ENCODE measurements around the gene USP2.

USP2 gene

GRCh38 chr11:119337581-119338317 lies 43.7 kb downstream of the USP2 start:
- no peak overlapping the region for H3K27ac ChIP-seq (replicated peaks)

GRCh38 chr11:119336744-119337469 lies 44.6 kb downstream of the USP2 start:
- no peak for DNase-seq (ENCODE audit: low read depth in 1 of 2, low spot score in 1 of 2)
- no peak for TF ChIP-seq SPI1 (IDR thresholded peaks at IDR 0.05; ENCODE audit: borderline replicate concordance, low read depth)
- no peak for TF ChIP-seq REST (IDR thresholded peaks at IDR 0.05; ENCODE audit: insufficient replicate concordance, low read depth)
- TF ChIP-seq POLR2AphosphoS5 (IDR thresholded peaks at IDR 0.05; ENCODE audit: low read depth) = no peak
- no peak for TF ChIP-seq GABPA (IDR thresholded peaks at IDR 0.05; ENCODE audit: low read depth)
- TF ChIP-seq CTCF (IDR thresholded peaks at IDR 0.05; ENCODE audit: insufficient read depth, low read length) = no peak
- Histone ChIP-seq H3K4me3 (replicated peaks; ENCODE audit: insufficient read depth, low read length) (no peak overlapping the region), H3K27ac (replicated peaks) (no peak overlapping the region), H3K27me3 (ENCODE audit: insufficient read depth, poor library complexity, severe bottlenecking) (peaks cover 20% of the 10 kb centered on the region)

More at GRCh38 chr11:119337581-119338317, 43.7 kb downstream of the USP2 start:
- TF ChIP-seq POLR2AphosphoS5 (IDR thresholded peaks at IDR 0.05; ENCODE audit: low read depth) (no peak), REST (IDR thresholded peaks at IDR 0.05; ENCODE audit: insufficient replicate concordance, low read depth) (no peak), GABPA (IDR thresholded peaks at IDR 0.05; ENCODE audit: low read depth) (no peak), SPI1 (IDR thresholded peaks at IDR 0.05; ENCODE audit: borderline replicate concordance, low read depth) (no peak), CTCF (IDR thresholded peaks at IDR 0.05; ENCODE audit: insufficient read depth, low read length) (no peak)
- Histone ChIP-seq H3K27me3 (ENCODE audit: insufficient read depth, poor library complexity, severe bottlenecking) (peaks cover 24% of the 10 kb centered on the region), H3K4me3 (replicated peaks; ENCODE audit: insufficient read depth, low read length) (no peak overlapping the region)
- no peak for DNase-seq (ENCODE audit: low read depth in 1 of 2, low spot score in 1 of 2)

GRCh38 chr11:119335655-119336543 lies 45.6 kb downstream of the USP2 start:
- no peak overlapping the region for H3K27ac ChIP-seq (replicated peaks)
- peaks cover 10% of the 10 kb centered on the region for H3K27me3 ChIP-seq (ENCODE audit: insufficient read depth, poor library complexity, severe bottlenecking)
- no peak for DNase-seq (ENCODE audit: low read depth in 1 of 2, low spot score in 1 of 2)
- H3K4me3 ChIP-seq (replicated peaks; ENCODE audit: insufficient read depth, low read length) = no peak overlapping the region
- no peak for TF ChIP-seq GABPA (IDR thresholded peaks at IDR 0.05; ENCODE audit: low read depth)
- TF ChIP-seq POLR2AphosphoS5 (IDR thresholded peaks at IDR 0.05; ENCODE audit: low read depth) = no peak
- TF ChIP-seq CTCF (IDR thresholded peaks at IDR 0.05; ENCODE audit: insufficient read depth, low read length) = no peak
- no peak for TF ChIP-seq SPI1 (IDR thresholded peaks at IDR 0.05; ENCODE audit: borderline replicate concordance, low read depth)
- no peak for TF ChIP-seq REST (IDR thresholded peaks at IDR 0.05; ENCODE audit: insufficient replicate concordance, low read depth)

All from HL-60 (cell line).